ENCODE data around the gene POLR2E. TPM values are rescaled to one million over a fixed set of nuclear protein-coding genes. Genes with fewer than 3 reads are reported as not detected.
A peak's percentile ranks its signal among the peaks of the same experiment; 100 is the strongest.

Gene POLR2E
- total and polyA plus RNA-seq, 10 of the 15 experiments (the other 5 are each of a cell fraction or from before 2014, with no cell fraction given), result 4.0 to 487 (median 200) TPM

DNA sequence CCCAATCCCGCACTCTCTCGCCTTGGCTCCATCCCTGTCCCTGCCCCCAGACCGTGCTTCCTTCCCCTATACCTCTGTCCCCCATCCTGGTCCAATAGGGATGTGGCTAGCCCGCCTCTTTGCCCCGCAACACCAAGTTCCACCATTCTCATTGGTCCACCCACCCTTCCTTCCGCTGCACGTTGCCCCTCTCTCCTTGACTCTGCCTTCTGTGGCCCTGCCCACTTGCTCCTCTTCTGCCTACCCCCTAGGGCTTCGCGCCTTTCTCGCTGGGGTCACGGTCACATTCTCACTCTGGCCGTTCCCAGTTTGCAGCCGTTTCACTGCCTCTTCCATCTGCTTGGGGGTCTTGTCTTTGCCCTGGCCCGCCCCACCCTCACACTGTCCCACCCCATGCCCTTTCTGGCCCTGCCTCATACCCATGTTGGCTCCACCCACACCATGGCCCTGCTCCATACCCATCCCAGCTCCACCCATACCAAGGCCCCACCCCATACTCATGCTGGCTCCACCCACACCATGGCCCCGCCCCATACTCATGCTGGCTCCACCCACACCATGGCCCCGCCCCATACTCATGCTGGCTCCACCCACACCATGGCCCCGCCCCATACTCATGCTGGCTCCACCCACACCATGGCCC, 32.7 kb downstream of the POLR2E start:
- no peak overlapping the region for H3K4me2 ChIP-seq (ENCODE audit: control insufficient read depth, insufficient read depth)
- 92% methylated on average over 12 of the region's 17 CpGs for WGBS (ENCODE audit: insufficient coverage, insufficient replicate concordance, low lambda C conversion rate, missing lambda C conversion rate)
- H4K20me1 ChIP-seq (ENCODE audit: control insufficient read depth, insufficient read depth), result no peaks in the 10 kb centered on the region
- no peak for FAIRE-seq
- H3K9me3 ChIP-seq (replicated peaks; ENCODE audit: control insufficient read depth, insufficient read depth, low read length), result no peaks in the 10 kb centered on the region
- ChIA-PET RAD21 (ENCODE audit: unreplicated experiment) (no interaction called here), CTCF (no interaction called here), SMC1A (ENCODE audit: uncharacterized antibody, unreplicated experiment) (no interaction called here), POLR2A (no interaction called here)
- H3K4me3 ChIP-seq, result no peak overlapping the region
- H3K36me3 ChIP-seq (ENCODE audit: control insufficient read depth in 2 of 2, insufficient read depth in 2 of 2, low read length in 1 of 2), result no peaks in the 10 kb centered on the region
- DNase-seq (ENCODE audit: low read depth, low spot score), result no peak
- peak; percentile 67; the same call in 1 of the 2 replicates for TF ChIP-seq HDGF (IDR thresholded peaks at IDR 0.05)
- no peak for TF ChIP-seq CHD1 (IDR thresholded peaks at IDR 0.05; ENCODE audit: low read depth, low read length)
- intact Hi-C loops (cut with micrococcal nuclease; ENCODE audit: unreplicated experiment) (loop anchor here (2.0 kb wide), 1 partner anchor 22 kb away; the partner anchor contains the start of gene ABCA7), in situ Hi-C loops (cut with MboI) (no loop called here)
- no peak overlapping the region for H3K9ac ChIP-seq (ENCODE audit: control insufficient read depth, insufficient read depth, low read length)
- no peaks in the 10 kb centered on the region for H3K27me3 ChIP-seq (replicated peaks in 1 of 2; ENCODE audit: control insufficient read depth in 2 of 2, insufficient read depth in 2 of 2, low read length in 1 of 2)
- ATAC-seq, result no peak
- H2AFZ ChIP-seq (ENCODE audit: control insufficient read depth, low read depth, low read length), result no peak overlapping the region
- H3K4me1 ChIP-seq (ENCODE audit: control insufficient read depth, insufficient read depth, low read length), result peaks cover 14% of the 10 kb centered on the region
- no TSS peak for BruUV-seq (replicated peaks)
- no peak overlapping the region for H3K27ac ChIP-seq (ENCODE audit: control insufficient read depth, insufficient read depth)
- peaks cover 3% of the 10 kb centered on the region for H3K79me2 ChIP-seq (ENCODE audit: control insufficient read depth, insufficient read depth, low read length)

DNA sequence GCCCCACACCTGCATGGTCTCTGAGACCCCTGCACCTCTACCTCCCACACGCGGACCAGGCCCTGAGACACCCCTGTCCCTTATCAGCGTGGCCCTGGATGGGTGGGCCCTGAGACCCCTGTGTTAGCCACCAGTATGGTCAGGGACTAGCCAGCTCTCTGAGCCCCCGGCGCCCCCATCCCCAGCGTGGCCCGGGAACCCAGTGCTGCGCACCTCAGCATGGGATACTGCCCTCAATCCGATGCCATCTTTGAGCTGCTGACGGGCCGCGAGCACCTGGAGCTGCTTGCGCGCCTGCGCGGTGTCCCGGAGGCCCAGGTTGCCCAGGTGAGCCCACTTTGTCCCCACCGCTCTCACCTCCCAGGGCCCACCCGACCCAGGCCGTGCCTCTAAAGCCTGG, 33.2 kb downstream of the POLR2E start:
- H3K36me3 ChIP-seq (ENCODE audit: control insufficient read depth in 2 of 2, insufficient read depth in 2 of 2, low read length in 1 of 2), result no peaks in the 10 kb centered on the region
- no peak overlapping the region for H3K9ac ChIP-seq (ENCODE audit: control insufficient read depth, insufficient read depth, low read length)
- H3K9me3 ChIP-seq (replicated peaks; ENCODE audit: control insufficient read depth, insufficient read depth, low read length), result no peaks in the 10 kb centered on the region
- DNase-seq (ENCODE audit: low read depth, low spot score) (no peak), ATAC-seq (no peak), FAIRE-seq (no peak)
- H3K27ac ChIP-seq (ENCODE audit: control insufficient read depth, insufficient read depth), result no peak overlapping the region
- H3K4me2 ChIP-seq (ENCODE audit: control insufficient read depth, insufficient read depth), result no peak overlapping the region
- RAD21 ChIA-PET (ENCODE audit: unreplicated experiment), result no interaction called here
- intact Hi-C loops (cut with micrococcal nuclease; ENCODE audit: unreplicated experiment), result loop anchor here (2.0 kb wide), 1 partner anchor 21 kb away; the partner anchor contains the start of gene ABCA7
- no peaks in the 10 kb centered on the region for H4K20me1 ChIP-seq (ENCODE audit: control insufficient read depth, insufficient read depth)
- in situ Hi-C loops (cut with MboI), result no loop called here
- POLR2A ChIA-PET, result no interaction called here
- no peak overlapping the region for H2AFZ ChIP-seq (ENCODE audit: control insufficient read depth, low read depth, low read length)
- H3K27me3 ChIP-seq (replicated peaks in 1 of 2; ENCODE audit: control insufficient read depth in 2 of 2, insufficient read depth in 2 of 2, low read length in 1 of 2), result no peaks in the 10 kb centered on the region
- WGBS (ENCODE audit: insufficient coverage, insufficient replicate concordance, low lambda C conversion rate, missing lambda C conversion rate), result over 99% methylated on average over 20 of the region's 20 CpGs
- no peak overlapping the region for H3K4me3 ChIP-seq
- CTCF ChIA-PET, result no interaction called here
- TF ChIP-seq WRNIP1 (IDR thresholded peaks at IDR 0.05; ENCODE audit: borderline replicate concordance, low read depth, low read length), result no peak
- no peak for TF ChIP-seq MEF2B (IDR thresholded peaks at IDR 0.05; ENCODE audit: partially characterized antibody, poor library complexity, severe bottlenecking)
- TF ChIP-seq IKZF1 (conservative IDR thresholded peaks at IDR 0.05), result no peak
- no peak for TF ChIP-seq CBFB (IDR thresholded peaks at IDR 0.05; ENCODE audit: low read depth)
- TF ChIP-seq, protein P1, sequence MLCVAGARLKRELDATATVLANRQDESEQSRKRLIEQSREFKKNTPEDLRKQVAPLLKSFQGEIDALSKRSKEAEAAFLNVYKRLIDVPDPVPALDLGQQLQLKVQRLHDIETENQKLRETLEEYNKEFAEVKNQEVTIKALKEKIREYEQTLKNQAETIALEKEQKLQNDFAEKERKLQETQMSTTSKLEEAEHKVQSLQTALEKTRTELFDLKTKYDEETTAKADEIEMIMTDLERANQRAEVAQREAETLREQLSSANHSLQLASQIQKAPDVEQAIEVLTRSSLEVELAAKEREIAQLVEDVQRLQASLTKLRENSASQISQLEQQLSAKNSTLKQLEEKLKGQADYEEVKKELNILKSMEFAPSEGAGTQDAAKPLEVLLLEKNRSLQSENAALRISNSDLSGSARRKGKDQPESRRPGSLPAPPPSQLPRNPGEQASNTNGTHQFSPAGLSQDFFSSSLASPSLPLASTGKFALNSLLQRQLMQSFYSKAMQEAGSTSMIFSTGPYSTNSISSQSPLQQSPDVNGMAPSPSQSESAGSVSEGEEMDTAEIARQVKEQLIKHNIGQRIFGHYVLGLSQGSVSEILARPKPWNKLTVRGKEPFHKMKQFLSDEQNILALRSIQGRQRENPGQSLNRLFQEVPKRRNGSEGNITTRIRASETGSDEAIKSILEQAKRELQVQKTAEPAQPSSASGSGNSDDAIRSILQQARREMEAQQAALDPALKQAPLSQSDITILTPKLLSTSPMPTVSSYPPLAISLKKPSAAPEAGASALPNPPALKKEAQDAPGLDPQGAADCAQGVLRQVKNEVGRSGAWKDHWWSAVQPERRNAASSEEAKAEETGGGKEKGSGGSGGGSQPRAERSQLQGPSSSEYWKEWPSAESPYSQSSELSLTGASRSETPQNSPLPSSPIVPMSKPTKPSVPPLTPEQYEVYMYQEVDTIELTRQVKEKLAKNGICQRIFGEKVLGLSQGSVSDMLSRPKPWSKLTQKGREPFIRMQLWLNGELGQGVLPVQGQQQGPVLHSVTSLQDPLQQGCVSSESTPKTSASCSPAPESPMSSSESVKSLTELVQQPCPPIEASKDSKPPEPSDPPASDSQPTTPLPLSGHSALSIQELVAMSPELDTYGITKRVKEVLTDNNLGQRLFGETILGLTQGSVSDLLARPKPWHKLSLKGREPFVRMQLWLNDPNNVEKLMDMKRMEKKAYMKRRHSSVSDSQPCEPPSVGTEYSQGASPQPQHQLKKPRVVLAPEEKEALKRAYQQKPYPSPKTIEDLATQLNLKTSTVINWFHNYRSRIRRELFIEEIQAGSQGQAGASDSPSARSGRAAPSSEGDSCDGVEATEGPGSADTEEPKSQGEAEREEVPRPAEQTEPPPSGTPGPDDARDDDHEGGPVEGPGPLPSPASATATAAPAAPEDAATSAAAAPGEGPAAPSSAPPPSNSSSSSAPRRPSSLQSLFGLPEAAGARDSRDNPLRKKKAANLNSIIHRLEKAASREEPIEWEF (IDR thresholded peaks at IDR 0.05; ENCODE audit: insufficient replicate concordance, low read depth, low read length), result no peak
- no peak for TF ChIP-seq KLF5 (IDR thresholded peaks at IDR 0.05; ENCODE audit: partially characterized antibody)
- no peak for TF ChIP-seq RFX5 (IDR thresholded peaks at IDR 0.05; ENCODE audit: low read depth, low read length)
- no peak for TF ChIP-seq NFYB (IDR thresholded peaks at IDR 0.05; ENCODE audit: insufficient read depth, low read depth, low read length)
- no peak for TF ChIP-seq ZBED1 (IDR thresholded peaks at IDR 0.05; ENCODE audit: borderline replicate concordance)
- TF ChIP-seq IKZF2 (IDR thresholded peaks at IDR 0.05), result no peak
- no peak for TF ChIP-seq ZNF207 (IDR thresholded peaks at IDR 0.05; ENCODE audit: borderline replicate concordance)
- no peaks in the 10 kb centered on the region; the same call in 1 of the 2 replicates for H3K79me2 ChIP-seq (ENCODE audit: control insufficient read depth, insufficient read depth, low read length)
- peaks cover 14% of the 10 kb centered on the region for H3K4me1 ChIP-seq (ENCODE audit: control insufficient read depth, insufficient read depth, low read length)
- SMC1A ChIA-PET (ENCODE audit: uncharacterized antibody, unreplicated experiment), result interaction anchor here (0.5 kb wide), 1 partner anchor 8 kb away, joined by 3 read pairs; no protein-coding TSS in a partner anchor
- BruUV-seq (replicated peaks), result no TSS peak

Measured in GM12878 (cell line).